GM10248 (cell line): Measurements from ENCODE around the gene KIF26A.

Experiments used
- CTCF ChIA-PET: fragments of 300-600 bp; sonication (Branson Sonifier 250); formaldehyde crosslinking; extraction: SDS; loops from one replicate; lab custom pipeline; 2021; ENCODE audit warnings: antibody characterized with exemption; lab: Yijun Ruan, JAX
- POLR2A ChIA-PET: fragments of 350-650 bp; sonication (Branson Sonifier 250); formaldehyde crosslinking; extraction: SDS; loops from one replicate; lab custom pipeline; 2020; ENCODE audit warnings: antibody characterized with exemption; lab: Yijun Ruan, JAX
- DNase-seq: peaks from one replicate; pipeline ENCODE4 v3.0.0; 2012; ENCODE audit errors: extremely low spot score
- CTCF ChIP-seq: IDR thresholded peaks from 2 replicates; pipeline ENCODE4 v1.5.1; 2012; ENCODE audit warnings: mild to moderate bottlenecking, low read depth; ENCODE audit errors: extremely low read depth, missing control alignments, control extremely low read depth

KIF26A gene

GRCh38 chr14:104105071-104105821, 33.1 kb upstream of the KIF26A start:
- TF ChIP-seq CTCF = no peak
- ChIA-PET CTCF (interaction anchor here (1.0 kb wide), 1 partner anchor 28 kb away, joined by 3 read pairs; no protein-coding TSS in a partner anchor), POLR2A (no interaction called here)
- no peak for DNase-seq

- ChIA-PET CTCF (no interaction called here), POLR2A (no interaction called here)
- no peak for TF ChIP-seq CTCF
- no peak for DNase-seq
Measured at GRCh38 chr14:104105822-104106470, 32.4 kb upstream of the KIF26A start.

GRCh38 chr14:104106471-104106991, 31.9 kb upstream of the KIF26A start:
- DNase-seq = no peak
- CTCF ChIA-PET = no interaction called here
- no peak for TF ChIP-seq CTCF
- POLR2A ChIA-PET = no interaction called here

- TF ChIP-seq CTCF = no peak
- ChIA-PET CTCF (no interaction called here), POLR2A (no interaction called here)
- DNase-seq = no peak
Measured at GRCh38 chr14:104107101-104107581, 31.2 kb upstream of the KIF26A start.

DNA sequence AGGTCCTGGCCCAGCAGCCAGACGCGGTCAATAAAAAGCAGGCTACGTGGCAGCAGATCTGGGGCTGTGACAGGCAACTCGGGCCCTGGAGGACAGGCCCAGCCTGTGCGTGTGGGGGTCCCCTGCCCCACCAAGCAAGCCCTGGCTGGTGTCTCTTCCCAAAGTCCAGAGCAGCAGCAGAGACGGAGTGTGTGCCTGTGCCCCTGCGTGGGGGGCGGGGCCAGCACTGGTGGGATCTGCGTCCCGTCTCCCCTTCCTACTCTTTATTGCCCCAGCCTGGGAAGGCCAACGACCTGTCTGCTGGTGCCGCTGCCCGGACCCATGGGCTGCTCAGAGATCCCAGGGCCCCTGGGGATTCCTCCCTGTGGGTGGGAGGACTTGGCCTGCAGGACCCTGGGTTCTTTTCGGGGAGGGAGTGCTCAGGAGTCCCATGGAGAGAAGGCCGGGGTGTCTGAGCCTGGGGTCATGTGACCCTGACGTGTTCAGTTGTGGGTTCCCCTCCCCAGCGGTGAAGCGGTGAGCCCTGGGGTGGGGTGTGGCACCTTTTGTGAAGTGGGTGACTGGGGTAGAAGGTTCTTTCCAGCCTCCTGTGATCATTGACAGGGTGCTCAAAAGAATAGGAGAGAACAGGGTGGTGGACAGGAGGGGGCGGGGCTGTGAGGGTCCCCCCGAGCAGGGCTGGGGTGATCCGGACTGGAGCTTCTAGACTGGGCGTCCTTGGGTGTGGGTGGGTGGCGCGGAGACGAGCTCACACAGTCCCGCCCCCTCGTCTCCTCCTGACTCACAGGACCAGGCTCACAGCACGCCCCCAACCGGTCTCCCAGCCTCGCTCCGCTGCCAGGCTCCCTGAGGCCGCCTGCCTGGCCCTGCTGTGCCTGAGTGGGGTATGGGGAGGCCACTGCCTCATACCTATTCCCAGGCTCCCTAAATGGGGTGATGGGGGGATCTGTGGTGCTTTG, 30.5 kb upstream of the KIF26A start:
- no peak for DNase-seq
- no peak for TF ChIP-seq CTCF
- POLR2A ChIA-PET = no interaction called here
- CTCF ChIA-PET = interaction anchor here (1.7 kb wide), 1 partner anchor 30 kb away, joined by 8 read pairs; no protein-coding TSS in a partner anchor
